GM18867 (cell line): ENCODE results near the gene RAB31.
"Not testable (repeated sequence)": the region's sequence is repeated elsewhere in the genome, so short reads cannot be mapped to it uniquely, and the experiment has no call there.

Experiments used
- ATAC-seq: cut with Tn5 transposase; IDR thresholded peaks from one replicate; pipeline ENCODE4 v1.9.1; 2021; ENCODE audit warnings: mild to moderate bottlenecking, moderate library complexity; ENCODE audit not compliant: unreplicated experiment

RAB31 gene

DNA sequence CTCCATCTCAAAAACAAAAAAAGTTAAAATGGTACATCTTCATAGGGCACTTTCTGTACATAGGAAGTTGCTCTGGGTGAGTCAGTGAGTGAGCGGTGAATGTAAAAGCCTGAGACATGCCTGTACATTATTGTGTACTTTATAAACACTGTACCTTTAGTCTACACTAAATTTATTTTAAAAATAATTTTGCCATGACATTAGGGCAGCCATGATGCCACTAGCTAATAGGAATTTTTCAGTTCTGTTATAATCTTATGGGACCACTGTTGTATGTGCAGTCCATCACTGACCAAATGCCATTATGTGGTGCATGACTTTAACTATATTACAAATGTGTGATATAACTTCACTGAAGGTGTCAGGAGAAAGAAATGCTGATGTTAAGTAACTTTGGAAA is 166.6 kb downstream of the RAB31 start:
- no peak for ATAC-seq

DNA sequence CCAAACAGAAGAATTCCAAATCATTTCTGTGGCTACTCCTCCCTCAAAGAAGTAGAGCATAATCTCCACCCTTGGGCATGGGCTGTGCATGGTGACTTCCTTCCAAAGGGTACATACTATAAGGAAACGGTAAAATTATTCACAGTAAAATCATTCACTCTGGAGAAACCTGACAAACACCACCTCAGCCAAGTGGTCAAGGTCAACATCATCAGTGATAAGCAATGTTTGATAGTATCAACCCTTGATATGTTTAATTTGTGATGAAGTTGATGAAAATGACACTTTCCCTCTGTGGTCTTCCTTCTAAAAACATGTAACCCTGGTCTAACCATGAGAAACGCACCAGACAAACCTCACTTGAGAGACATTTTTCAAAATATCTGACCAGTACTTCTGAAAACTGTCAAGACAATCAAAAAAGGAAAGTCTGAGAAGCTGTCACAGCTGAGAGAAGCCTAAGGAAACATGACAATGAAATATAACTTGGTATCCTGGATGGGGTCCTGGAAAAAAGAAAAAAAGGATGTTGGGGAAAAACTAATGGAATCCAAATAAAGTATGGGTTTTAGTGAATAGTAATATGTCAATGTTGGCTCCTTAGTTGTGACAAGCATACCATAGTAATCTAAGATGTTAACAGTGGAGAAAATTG is 168.2 kb downstream of the RAB31 start:
- ATAC-seq = no peak

DNA sequence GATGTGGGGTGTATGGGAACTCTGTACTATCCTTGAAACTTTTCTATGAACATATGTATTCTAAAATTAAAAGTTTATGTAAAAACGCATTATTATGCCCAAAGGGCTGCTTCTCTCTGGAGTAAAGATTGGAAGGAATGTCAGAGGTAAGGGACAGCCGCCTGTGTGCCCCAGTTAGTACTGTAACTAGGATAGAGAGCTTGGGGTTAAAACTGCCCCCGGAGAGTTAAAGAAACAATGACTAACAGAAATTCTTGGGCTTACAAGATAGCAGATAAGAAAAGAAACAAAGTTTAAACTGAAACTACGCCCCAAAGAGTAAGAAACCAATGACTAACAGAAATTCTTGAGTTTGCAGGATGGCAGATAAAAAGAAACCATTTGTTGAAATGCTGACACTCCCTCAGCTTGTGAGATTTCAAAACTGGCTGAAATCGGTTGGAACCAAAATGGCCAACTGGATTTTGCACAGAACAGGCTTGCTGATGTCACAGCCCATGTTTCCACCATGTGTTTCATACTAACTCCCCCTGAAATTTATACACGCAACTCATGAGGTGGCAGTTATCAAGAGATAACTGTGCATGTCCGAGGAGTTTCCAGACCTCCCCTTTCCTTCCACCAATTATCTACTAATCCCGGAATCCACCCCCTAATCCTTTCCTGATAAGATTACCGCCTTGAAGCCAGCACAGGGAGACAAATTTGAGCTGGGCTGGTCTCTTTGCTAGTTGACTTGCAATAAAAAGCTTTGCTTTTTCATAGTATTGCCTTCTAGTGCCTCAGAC is 169.0 kb downstream of the RAB31 start:
- peak; percentile 75 for ATAC-seq

DNA sequence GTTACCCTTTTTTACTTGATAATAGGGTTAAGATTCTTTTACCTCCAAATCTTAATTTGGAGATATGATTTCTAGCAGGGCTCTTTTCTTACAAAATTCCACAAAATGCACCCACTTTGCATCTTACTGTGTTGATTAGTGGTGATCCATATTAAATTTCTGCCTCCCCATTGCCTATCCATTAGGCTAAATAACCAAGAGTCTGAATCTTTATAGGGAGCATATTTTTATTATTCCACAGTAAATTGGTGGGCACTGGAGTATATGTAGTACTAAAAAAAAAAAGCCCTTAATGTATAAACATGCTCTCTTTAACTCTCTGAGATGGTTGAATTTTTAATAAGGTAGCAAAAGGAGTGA is 169.5 kb downstream of the RAB31 start:
- no peak for ATAC-seq

DNA sequence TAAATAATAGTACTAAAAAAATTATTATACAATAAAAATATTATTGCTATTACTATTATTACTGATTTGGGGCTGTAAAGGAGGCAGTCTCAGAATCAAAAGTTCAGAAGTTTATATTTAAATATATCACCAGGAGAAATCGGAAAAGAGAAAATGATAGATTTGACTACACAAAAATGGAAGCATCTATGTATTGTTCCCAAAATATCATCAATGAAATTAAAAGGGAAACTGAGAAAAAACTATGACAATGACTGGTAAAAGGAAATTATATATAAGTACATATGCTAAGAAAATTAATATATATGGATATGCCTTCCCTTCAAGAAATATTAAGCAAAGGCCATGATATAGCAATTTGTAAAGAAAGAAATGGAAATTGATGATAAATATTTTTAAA is 170.0 kb downstream of the RAB31 start:
- ATAC-seq = no peak

DNA sequence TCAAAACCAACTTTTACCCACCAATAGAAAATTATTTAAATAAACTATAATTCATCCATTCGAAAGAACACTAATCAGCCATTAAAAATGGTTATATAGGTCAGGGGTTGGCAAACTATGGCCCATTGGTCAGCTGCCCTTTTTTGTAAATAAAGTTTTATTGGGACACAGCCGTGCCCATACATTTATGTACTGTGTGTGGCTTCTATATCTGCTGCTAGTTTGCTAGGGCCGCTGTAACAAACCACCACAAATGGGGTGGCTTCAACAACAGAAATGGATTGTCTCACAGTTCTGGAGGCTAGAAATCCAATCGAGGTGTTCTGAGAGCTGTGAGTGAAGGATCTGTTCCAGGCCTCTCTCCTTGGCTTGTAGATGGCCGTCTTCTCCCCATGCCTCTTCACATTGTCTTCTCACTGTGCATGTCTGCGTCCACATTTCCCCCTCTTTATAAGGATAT is 170.7 kb downstream of the RAB31 start:
- ATAC-seq = no peak

DNA sequence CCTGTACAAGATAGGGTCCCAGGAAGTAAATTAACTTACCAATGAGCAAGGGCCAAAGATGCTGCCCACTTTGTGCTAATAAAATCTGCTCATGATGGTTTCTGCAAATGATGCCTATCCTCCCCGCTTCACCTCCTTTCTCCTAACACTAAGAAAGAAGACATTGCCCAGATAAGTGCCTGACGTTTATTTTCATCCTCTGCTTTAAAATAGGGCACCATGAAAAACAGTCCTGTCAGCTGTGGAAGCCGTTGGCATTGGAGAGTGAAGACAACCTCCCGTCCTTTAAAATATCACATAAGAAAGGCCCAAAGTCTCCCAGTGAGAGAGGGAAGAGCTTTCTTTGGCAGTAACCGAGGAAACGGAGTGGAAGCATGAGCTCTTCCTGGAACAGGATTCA is 176.0 kb downstream of the RAB31 start:
- ATAC-seq = no peak

DNA sequence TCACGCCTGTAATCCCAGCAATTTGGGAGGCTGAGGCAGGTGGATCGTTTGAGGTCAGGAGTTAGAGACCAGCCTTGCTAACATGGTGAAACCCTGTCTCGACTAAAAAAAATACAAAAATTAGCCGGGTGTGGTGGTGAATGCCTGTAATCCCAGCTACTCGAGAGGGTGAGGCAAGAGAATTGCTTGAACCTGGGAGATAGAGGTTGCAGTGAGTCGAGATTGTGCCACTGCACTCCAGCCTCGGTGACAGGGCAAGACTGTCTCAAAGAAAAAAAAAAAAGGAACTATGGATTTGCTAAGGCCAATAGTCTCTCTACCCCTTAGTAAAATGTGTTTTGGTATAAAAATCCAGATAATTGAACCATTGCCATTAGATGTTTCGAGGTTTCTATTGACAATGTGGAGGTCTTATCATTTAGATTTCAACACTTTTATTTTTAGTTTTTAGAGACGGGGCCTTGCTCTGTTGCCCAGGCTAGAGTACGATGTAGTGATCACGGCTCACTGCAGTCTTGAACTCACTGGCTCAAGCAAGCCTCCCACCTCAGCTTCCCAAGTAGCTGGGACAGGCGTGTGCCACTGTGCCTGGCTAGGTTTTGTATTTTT is 176.5 kb downstream of the RAB31 start:
- no peak for ATAC-seq

DNA sequence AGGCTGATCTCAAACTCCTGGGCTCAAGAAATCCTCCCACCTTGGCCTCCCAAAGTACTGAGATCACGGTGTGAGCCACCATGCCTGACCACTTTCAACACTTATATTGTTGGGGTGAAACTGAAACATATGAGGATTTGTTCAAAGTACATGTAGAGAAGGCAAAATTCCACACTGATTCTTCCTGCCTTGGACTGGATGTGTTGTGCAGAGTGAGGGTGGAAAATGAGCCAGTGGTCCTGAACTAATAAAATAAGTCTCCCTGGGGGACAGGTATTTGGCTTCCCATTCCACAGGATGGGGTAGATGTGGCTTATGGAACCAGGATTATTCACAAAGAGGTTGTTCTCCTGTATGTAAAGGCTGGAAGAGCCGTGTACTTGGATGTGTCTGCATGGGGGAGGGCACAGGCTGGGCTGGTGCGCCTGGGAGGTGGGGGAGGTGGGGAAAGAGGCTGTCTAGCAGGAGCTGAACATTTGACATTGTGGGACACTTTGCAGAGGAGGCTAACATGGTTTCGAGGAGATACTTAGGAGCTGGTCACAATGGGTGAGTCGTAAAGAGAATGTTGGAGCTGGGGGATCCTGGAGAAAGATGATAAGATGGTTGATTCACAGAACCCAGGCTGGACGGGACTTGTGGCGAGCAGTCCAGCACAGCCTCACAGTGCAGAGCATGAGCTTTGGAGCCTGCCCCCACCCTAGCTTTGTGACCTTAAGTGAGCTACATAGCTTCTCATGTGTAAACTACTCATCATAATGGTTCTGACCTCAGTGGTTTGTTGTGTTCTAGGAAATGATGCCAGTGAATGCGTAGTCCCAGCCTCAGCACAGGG is 177.3 kb downstream of the RAB31 start, which contains the start of gene TXNDC2:
TXNDC2 (plus strand) TSS at position 804 of the 835 bp plus-strand sequence. CDS start 708 bp downstream, outside the sequence.
- no peak for ATAC-seq

DNA sequence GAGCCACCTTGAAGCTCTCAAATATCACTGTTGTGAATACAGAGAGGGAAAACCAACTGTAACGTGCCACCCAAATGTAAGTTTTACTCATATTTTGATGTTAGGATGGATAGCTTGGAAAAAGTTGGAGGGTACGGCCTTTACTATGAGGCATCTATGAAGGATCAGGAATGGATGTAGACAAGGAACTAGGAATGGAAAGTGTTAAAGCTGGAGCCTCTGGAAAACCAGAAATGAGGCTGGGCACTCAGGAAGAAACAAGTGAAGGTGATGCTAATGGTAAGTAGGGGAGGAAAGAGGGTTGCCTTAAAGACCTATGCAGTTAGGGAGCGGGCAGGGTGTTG is 177.9 kb downstream of the RAB31 start:
- ATAC-seq = no peak

DNA sequence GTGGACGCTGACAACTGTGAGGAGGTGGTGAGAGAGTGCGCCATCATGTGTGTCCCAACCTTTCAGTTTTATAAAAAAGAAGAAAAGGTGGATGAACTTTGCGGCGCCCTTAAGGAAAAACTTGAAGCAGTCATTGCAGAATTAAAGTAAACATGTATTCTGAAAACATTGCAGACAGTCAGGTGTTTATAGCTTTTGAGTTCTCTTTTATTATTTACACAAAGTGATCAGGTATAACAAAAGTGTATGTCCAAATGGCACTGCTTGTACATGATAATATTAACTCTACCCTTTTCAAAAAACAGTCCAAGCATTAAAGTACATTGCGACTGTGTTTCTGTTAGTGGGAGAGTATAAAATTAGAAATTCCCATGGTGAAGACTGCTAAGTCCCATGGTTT is 179.9 kb downstream of the RAB31 start:
- no peak for ATAC-seq

DNA sequence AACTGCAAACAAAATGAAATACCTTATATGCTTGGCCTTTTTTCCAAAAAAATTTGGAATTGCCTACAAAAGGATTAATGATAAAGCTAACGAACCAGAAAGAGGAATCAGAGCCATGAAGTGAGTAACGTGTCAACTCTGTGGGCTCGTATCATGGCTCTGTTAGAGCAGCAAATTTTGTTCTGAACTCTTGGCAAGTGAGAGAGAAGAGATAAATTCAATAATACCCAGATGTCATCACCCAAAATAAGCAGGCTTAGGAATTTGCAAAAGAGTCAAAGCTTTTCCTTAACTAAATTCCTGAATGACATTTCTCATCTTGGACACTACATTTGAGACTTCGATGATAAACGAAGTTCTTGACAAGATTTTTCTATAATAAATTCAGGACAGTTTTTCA is 182.1 kb downstream of the RAB31 start:
- ATAC-seq = no peak

DNA sequence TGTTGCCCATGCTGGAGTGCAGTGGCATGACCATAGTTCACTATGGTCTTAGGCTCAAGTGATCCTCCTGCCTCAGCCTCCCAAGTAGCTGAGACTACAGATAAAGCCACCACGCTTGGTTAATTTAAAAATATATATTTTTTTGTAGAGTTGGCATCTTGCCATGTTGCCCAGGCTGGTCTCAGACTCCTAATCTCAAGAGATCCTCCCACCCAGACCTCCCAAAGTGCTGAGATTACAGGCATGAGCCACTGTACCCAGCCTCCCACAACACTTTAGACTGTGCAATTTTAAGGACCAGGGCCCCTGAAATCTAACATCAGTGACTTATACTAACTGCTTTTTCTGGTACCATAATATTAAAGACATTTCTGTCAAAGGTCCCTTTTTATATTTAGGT is 182.9 kb downstream of the RAB31 start:
- ATAC-seq = no peak

DNA sequence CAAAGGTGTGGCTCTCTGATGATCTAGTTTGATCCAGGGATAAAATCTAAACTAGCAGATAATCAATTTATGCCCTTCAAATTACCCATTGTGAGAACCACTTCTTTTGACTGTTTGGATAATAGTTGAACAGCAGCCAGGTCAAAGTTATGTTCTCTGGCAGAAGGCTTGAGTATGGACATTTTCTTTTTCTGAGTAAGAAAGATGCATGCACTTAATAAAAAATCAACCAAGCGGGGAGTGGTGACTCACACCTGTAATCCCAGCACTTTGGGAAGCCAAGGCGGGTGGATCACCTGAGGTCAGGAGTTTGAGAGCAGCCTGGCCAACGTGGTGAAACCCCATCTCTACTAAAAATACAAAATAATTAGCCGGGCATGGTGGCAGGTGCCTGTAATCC is 183.4 kb downstream of the RAB31 start:
- ATAC-seq = not testable (repeated sequence)

DNA sequence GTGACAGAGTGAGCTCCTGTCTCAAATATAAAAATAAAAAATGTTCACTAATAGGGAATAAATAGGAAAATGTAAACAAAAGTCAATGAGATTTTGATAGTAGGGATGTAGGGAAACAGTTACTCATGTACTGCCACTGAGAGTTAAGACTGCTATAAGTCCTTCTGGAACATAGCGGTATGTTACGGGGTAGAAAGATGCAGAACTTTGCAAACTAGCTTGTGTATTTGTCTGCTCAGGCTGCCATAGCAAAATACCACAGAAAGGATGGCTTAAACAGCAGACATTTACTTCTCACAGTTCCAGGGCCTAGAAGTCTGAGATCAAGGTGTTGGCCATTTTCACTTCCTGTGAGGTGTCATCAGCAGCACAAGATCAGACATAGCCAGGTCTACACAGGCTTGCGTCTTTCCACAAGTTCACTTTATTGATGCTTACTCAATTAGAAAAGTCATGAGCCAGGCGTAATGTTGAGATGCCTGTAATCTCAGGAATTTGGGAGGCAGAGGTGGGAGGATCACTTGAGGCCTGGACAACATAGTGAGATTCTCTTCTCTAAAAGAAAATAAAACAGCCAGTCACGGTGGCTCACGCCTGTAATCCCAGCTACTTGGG is 186.5 kb downstream of the RAB31 start:
- ATAC-seq = no peak

DNA sequence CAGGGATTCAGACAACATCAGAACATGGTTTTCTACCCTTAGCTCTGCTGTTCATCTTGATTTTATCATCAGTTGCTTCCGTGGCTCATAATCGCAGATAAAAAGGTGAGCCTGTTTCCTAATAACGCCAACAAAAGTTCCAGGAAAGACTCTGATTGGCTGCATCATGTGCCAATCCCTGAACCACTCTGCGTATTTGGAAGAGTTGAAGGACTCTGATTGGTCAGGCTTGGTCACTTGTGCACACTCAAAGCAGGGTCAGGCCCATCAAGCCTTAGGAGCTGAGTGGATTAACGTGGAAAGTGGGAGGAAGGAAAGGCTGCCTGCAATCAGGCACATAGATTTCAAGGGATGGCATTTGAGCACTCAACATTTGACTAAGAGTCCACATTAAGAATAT is 189.0 kb downstream of the RAB31 start:
- ATAC-seq = no peak

DNA sequence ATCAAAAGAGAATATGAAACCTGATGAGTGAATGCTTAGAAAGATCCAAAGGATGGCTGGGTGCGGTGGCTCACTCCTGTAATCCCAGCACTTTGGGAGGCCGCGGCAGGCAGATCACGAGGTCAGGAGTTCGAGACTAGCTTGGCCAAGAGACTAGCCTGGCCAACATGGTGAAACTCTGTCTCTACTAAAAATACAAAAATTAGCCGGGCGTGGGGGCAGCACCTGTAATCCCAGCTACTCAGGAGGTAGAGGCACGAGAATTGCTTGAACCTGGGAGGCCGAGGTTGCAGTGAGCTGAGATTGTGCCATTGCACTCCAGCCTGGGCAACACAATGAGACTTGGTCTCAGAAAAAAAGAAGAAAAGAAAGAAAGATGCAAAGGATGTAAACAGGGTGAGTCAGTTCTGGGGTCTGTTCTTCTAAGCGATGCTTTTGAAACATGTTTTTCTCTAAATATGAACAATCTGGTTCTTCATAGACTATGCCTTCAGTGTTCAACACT is 189.7 kb downstream of the RAB31 start:
- ATAC-seq = not testable (repeated sequence)

DNA sequence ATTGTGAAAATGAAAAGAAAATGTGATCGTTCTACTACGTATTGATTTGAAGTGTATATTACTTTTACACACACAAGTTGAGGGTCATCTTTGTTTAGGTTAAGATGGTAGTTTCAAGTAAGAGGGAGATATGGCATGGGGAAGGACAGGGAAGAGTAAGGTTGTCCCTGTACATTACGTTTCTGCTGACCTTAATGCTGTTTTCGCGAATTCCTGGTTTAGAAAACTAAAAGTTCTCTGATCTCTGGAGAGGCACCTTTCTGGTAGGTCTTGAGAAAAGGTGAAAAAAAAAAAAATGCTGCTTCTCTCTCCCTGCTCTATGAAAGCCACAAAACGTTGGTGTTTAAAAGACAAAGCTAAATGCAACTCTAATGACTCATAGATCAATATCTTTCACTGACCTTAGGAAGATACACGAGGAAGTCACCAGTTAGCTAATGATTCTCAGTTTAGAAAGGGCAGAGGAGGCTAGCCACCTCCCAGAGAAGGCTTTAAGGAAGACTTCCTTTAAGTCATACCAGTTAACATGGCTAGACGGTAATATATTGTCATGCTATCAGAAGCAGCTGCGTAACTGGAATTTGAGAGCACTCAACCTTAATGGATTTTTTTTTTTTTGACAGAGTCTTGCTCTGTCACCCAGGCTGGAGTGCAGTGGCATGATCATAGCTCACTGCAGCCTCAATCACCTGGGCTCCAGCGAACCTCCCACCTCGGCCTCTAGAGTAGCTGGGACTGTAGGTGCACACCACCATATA is 190.9 kb downstream of the RAB31 start:
- no peak for ATAC-seq

DNA sequence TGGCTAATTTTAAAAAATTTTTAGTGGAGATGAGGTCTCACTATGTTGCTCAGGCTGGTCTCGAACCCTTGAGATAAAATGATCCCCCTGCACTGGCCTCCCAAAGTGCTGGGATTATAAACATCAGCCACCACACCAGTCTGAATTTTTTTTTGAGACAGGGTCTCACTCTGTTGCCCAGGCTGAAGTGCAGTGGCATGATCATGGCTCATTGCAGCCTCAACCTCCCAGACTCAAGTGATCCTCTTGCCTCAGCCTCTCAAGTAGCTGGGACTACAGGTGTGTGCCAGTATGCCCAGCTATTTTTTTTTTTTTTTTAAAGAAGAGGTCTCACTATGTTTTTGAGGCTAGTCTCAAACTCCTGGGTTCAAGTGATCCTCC is 191.4 kb downstream of the RAB31 start:
- ATAC-seq = not testable (repeated sequence)

DNA sequence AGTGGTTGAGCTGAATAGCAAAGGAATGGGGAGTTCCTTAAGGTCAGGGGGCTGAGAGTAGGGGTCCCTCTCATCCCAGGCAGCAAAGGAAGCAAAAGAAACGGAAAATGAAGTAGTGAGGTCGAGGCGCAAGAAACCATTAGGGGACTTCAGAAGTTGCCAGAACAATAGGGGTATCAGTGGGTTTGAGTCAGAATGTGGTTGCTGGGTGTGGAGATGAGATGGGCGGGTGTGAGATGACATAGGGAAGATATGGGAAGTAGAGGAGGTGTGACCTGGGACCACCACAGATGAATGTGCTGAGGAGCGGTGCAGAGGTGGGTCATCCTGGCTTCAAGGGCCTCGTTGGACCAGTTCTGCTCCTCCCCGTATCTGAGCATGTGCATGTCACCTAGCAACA is 192.6 kb downstream of the RAB31 start:
- no peak for ATAC-seq
